GM23248 (cell line): ENCODE results near the gene ZNF280A.

Source experiments
- EZH2 ChIP-seq: fragments of 200-600 bp; sonication (generic); IDR thresholded peaks from 2 replicates; pipeline ENCODE4 v1.6.1; 2018; ENCODE audit warnings: antibody characterized with exemption, mild to moderate bottlenecking; ENCODE audit not compliant: insufficient read depth, poor library complexity, severe bottlenecking
- EZH2phosphoT487 ChIP-seq: fragments of 200-600 bp; sonication (generic); IDR thresholded peaks from 2 replicates; pipeline ENCODE4 v1.6.1; 2018; ENCODE audit warnings: antibody characterized with exemption, moderate library complexity, mild to moderate bottlenecking, low read depth; ENCODE audit not compliant: insufficient read depth

GRCh38 chr22:22464541-22465054, 55.5 kb downstream of the ZNF280A start:
- TF ChIP-seq EZH2 (no peak), EZH2phosphoT487 (no peak)
